AG10803 (cell line): ENCODE measurements around the gene BBOF1.
"Not testable (repeated sequence)": the region's sequence is repeated elsewhere in the genome, so short reads cannot be mapped to it uniquely, and the experiment has no call there.

Experiments
- DNase-seq: peaks from one replicate; pipeline ENCODE4 v3.0.0; 2010; ENCODE audit warnings: low read depth
- H3K4me3 ChIP-seq: 2 replicates; pipeline ENCODE4 v1.5.1; 2011; ENCODE audit warnings: mild to moderate bottlenecking, low read length, control low read depth
- CTCF ChIP-seq: conservative IDR thresholded peaks from 2 replicates; pipeline ENCODE4 v1.5.1; 2011; ENCODE audit warnings: mild to moderate bottlenecking, low read length, control low read depth, inconsistent platforms

BBOF1 gene

GRCh38 chr14:74018586-74019407, at the start of gene BBOF1, which contains the start of gene ENTPD5:
BBOF1 (plus strand) TSS chr14:74019349; CDS start chr14:74019479, 130 bp downstream.
ENTPD5 (minus strand) TSS chr14:74019288; CDS start chr14:73988102, 31,186 bp downstream.
- peak within 1 kb of the TSS; percentile 91 for H3K4me3 ChIP-seq
- peak; percentile 86 for DNase-seq
- no peak for TF ChIP-seq CTCF

- DNase-seq = no peak
Measured at GRCh38 chr14:73973497-73973896, 45.7 kb upstream of the BBOF1 start.

GRCh38 chr14:73976125-73976524, 43.0 kb upstream of the BBOF1 start:
- no peak for TF ChIP-seq CTCF
- H3K4me3 ChIP-seq = no peak overlapping the region

More at GRCh38 chr14:73973497-73973896, 45.7 kb upstream of the BBOF1 start:
- no peak for TF ChIP-seq CTCF
- H3K4me3 ChIP-seq = no peak overlapping the region

GRCh38 chr14:73977896-73978295, 41.3 kb upstream of the BBOF1 start:
- DNase-seq = no peak
- no peak for TF ChIP-seq CTCF
- no peak overlapping the region for H3K4me3 ChIP-seq

More at GRCh38 chr14:73976125-73976524, 43.0 kb upstream of the BBOF1 start:
- DNase-seq = no peak

- no peak for DNase-seq
- H3K4me3 ChIP-seq = no peak overlapping the region
- TF ChIP-seq CTCF = no peak
Measured at GRCh38 chr14:73988065-73988464, 31.1 kb upstream of the BBOF1 start.

- DNase-seq, H3K4me3 ChIP-seq: not testable (repeated sequence)
Measured at GRCh38 chr14:73988656-73989055, 30.5 kb upstream of the BBOF1 start.

GRCh38 chr14:73991092-73991491, 28.1 kb upstream of the BBOF1 start:
- no peak for DNase-seq
- TF ChIP-seq CTCF = no peak
- H3K4me3 ChIP-seq = no peak overlapping the region

GRCh38 chr14:73994926-73995325, 24.2 kb upstream of the BBOF1 start:
- not testable (repeated sequence) for H3K4me3 ChIP-seq, DNase-seq
